GM10266 (cell line): ENCODE data around the gene DMTF1.

Source experiments
- DNase-seq: peaks from one replicate; pipeline ENCODE4 v3.0.0; 2012; ENCODE audit errors: extremely low spot score
- CTCF ChIP-seq: IDR thresholded peaks from 2 replicates; pipeline ENCODE4 v1.5.1; 2012; ENCODE audit warnings: mild to moderate bottlenecking, low read depth; ENCODE audit not compliant: control insufficient read depth, insufficient read depth; ENCODE audit errors: missing control alignments

The DMTF1 gene

GRCh38 chr7:87215046-87215445 is 62.8 kb downstream of the DMTF1 start:
- no peak for TF ChIP-seq CTCF

GRCh38 chr7:87216701-87217508 is 64.7 kb downstream of the DMTF1 start:
- no peak for TF ChIP-seq CTCF
- peak; percentile 76 for DNase-seq

More at GRCh38 chr7:87215046-87215445, 62.8 kb downstream of the DMTF1 start:
- no peak for DNase-seq

- DNase-seq = no peak
- no peak for TF ChIP-seq CTCF
Observed at GRCh38 chr7:87217983-87218653, 65.9 kb downstream of the DMTF1 start.

- no peak for TF ChIP-seq CTCF
- DNase-seq = peak; percentile 49
Observed at GRCh38 chr7:87218796-87219544, 66.7 kb downstream of the DMTF1 start.

- TF ChIP-seq CTCF = peak; percentile 46
- DNase-seq = peak; percentile 83
Observed at GRCh38 chr7:87219545-87220025, 67.3 kb downstream of the DMTF1 start, which contains the start of gene TMEM243. Gene TMEM243 (minus strand): TSS chr7:87219732. CDS start chr7:87219503, 229 bp downstream.

- no peak for TF ChIP-seq CTCF
- peak; percentile 81 for DNase-seq
Observed at GRCh38 chr7:87220026-87220733, 67.9 kb downstream of the DMTF1 start.
